IPS-NIHi11 (cell line): ENCODE results near the gene TBC1D21.

Experiments used
- DNase-seq: peaks from one replicate; pipeline ENCODE4 v3.0.0; 2012; ENCODE audit warnings: mixed read lengths, low spot score

TBC1D21 gene

DNA sequence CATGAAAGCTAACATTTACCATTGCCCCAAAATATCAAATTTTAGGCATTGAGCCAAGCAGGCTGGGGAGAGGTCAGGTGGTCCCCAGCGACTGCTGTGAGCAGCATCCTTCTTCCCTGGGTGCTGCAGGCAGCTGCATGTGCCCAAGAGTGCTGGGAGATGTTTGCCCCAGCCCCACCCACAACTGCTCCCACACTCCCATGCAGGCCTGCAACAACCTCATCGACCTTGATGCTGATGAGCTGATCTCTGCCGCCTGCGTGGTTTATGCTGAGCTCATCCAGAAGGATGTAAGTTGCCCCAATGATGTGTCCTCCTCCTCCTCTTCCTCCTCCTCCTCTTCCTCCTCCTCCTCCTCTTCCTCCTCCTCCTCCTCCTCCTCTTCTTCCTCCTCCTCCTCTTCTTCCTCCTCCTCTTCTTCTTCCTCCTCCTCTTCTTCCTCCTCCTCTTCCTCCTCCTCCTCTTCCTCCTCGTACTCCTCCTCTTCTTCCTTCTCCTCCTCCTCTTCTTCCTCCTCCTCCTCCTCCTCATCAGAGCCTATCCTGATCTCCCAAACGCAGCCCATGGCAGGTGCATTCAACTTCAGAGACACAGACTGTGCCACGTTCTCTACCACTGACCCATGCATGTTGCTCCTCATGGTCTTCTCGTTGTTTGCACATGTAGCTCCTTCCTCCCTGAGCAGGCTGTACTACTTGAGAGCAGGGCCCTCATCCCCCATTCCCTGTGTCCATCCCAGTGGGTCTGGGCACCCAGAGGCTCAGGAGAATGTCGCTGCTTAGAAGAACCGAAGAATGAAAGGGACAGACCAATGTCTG is 15.1 kb downstream of the TBC1D21 start:
- no peak for DNase-seq

GRCh38 chr15:73889053-73889761 is 15.8 kb downstream of the TBC1D21 start:
- DNase-seq = no peak

DNA sequence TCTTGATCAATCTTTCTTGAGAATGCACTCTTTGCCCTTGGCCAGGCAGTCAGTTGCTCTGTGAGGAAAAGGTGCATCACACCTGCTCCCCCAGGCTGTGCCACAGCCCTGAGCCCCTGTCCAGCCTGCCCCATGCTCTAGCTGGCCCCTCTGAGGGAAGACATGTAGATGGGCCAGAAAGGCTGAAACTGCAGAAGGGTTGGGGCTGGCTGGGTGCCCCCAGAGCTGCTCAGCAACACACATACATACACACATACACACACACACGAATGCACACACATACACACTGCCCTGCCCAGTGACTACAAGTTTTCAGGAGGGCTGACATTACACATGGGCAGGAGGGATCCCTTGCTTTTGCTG is 16.4 kb downstream of the TBC1D21 start:
- no peak for DNase-seq

DNA sequence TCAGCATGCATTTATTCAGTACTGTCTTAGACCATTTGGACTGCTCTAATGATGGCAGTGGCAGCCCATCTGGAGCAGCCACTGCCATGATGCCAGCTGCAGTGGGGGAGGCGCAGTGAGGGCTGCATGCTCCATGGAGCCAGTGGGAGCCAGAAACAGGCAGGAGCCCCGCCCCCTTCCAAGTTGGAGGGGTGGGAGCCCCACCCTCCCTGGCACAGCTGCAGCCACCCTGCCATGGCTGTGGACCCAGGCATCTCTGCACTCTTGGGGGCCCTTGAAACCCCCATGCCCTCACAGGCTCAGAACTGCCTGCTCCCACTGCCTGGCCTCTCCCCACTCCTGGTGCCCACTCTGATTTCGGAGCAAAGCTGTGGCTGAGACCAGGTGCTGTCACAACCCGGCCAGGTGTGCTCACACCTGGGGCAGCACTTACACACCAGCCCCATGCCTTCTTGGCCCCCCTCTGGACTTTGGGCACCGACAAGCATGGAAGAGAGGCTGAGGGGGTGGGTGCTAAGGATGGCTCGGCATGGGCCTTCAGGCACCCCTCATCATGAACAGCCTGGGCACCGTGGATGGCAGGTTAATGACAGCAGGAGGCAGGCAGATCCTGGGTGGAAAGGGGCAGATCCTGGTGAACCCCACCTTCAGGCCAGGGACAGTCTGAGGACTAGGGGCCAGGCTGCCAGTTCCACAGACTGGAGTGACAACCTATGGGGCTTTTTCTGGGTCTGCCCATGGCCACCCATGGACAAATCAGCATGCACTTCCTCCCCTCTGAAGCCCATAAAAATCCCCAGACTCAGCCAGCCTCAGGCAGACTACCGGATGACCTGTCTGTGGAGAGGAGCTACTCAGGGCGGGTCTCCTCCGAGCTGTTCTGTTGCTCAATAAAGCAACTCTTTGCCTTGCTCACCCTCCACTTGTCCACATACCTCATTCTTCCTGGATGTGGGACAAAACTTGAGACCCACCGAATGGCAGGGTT is 18.3 kb downstream of the TBC1D21 start:
- DNase-seq = no peak

- DNase-seq = no peak
Measured at GRCh38 chr15:73892446-73893226, 19.3 kb downstream of the TBC1D21 start.

DNA sequence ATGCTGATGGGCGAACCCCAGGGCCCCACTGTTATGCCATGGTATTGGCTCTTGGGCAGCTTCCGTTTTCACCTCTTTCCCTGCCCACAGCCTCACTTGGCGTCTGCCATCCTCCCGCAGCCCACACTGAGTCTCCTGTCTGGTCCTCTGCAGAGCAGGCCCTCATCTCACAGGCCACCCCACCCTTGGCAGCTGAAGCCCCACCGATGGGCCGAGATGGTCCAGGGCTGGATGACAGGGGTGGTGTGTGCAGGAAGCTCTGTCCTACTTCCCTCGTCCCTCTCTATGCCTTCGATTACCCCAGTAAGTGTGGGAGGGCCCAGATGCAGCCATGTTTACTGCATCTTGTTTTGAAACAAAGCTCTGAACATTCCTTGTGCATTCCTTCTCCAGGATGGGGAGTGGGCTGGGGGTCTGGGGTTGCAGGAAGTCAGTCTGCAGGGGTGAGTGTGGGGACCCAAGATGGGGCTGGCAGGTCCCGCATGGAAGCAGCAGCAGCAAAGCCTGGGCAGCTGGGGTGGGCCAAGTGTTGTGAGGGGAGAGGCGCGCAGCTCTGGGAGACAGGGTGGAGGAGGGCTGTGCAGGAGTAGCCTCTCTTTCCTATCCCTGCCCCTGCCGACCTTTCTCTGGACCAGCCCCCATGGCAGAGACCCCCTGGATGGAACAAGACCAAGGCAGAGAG is 20.9 kb downstream of the TBC1D21 start:
- no peak for DNase-seq

GRCh38 chr15:73897441-73898261 is 24.3 kb downstream of the TBC1D21 start:
- DNase-seq = peak; percentile 96

DNA sequence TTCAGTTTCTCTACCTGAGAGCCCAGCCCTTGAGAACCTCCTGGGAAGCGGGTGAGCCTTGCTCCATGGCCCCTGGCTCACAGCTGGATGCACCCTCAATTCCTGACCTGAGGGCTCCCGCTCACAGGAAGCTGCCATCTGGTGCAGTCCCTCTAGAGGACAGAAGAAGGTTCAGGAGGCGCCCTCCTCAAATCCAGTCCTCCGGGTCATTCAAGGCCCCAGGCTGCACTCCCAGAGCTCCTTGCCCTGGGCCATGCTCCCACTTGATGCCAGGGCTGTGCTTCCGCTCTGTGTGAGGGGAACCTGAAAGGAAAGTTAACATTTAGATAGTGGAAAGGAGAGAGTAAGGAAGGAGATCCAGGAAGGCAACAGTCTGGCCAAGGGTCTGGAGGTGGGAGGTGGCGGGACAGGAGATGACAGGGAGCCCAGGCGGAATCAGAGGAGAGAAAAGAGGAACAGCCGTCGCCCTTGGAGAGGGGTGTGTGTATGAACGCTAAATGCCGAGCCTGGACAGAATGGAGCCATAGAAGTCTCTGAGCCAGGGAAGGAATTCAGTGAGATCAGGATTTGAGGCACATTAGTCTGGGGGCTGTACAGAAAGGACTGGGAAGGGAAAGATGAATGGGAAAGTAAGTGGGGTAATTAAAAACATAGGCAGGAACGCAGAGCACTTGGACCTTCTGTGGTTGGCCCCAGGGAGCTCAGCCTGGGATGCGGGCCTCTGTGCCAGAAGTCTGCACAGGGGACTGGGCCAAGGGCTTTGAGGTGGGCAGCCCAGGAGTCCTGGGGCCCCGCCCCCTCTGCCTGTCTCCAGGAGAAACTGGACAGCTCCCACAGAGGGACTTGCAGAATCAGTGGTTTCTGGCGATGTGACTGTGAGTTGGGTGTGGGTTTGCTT is 26.1 kb downstream of the TBC1D21 start:
- DNase-seq = no peak

- no peak for DNase-seq
Measured at GRCh38 chr15:73900095-73900712, 26.8 kb downstream of the TBC1D21 start.

DNA sequence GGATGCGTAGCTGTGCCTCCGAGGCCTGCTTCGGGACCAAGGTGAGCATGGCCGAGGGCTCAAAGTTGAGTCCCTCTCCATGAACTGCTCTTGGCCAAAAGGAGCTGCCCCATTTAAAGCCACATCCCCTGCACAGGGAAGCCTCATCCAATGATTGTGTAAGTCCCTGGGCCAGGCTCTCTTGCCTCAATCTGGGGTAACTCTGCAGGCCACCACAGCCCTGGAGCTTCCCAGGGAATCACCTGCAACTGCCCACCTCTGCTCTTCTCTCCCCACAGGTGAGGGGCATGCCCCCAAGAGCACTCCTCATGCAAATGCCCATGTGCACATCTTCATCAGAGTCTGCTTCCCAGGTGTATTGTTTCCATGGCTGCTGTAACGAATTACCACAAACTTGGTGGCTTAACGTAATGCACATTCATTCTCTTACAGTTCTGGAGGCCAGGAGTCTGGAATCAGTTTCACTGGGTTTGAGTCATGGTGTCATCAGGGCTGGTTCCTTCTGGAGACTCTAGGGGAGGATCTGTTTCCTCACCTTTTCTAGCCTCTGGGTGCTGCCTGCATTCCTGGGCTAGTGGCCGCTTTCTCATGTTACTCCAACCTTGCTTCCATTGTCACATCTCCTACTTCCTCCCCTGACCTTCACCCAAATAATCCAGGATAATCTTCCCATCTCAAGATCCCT is 27.9 kb downstream of the TBC1D21 start:
- DNase-seq = no peak

- no peak for DNase-seq
Measured at GRCh38 chr15:73902121-73903020, 29.0 kb downstream of the TBC1D21 start.

GRCh38 chr15:73904026-73904815 is 30.9 kb downstream of the TBC1D21 start:
- DNase-seq = no peak

DNA sequence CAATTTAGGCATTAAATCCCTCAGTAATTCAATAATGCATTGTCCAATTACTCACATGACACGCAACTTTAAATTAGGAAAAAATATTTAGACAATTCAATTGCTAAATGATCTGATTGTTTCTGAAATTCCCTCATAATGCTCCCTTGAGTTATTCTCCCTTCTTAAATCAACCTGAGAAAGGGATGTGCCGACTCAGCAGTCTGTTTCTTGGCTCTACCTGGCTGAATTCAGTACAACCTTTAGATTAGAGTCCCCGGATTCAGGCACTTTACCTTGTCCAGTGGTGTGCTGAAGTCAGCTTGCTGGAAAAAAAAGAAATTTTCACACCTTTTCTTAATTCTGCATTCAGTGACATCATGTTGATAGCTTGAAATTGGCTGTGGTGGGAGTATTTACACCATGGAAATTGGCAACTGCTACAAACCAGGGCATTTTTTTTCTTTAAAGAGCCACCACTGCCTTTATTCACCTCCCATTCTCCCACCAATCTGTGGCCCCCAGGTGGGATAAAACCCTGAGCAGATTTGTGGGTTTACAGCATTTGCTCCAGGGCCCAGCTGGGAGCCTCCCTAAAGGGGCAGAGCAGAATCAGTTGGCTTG is 32.0 kb downstream of the TBC1D21 start:
- no peak for DNase-seq

DNA sequence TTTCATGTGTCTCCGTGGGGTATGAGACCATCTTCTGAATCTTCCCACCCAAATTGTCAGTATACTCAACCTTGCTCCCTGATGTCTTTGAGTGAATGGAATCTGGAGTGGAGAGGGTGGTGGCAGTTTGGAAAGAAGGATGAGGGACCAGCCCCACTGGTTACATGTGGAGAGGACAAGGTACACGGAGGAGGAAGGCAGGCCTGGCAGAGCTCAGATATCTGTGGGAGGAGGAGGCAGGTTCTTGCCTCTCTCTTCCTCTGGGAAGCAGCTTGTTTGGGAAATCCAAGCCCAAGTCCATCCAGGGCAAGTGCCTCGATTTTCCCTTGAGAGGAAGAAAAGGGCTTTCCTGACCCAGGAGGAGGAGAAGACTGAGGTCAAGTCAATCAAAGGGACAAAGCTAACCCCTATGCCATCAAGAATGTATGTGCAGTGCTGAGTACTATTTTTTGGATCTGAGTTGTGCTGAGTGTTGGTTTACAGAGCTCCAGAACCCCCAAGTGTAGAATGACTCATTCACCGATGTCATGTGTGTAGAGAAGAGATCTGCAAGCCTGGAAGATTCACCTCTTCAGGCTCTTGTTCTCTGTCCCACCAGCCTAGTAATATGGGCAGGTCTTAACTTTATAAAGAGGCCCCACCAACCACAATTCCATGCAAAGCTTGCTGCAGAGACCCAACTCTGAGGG is 33.1 kb downstream of the TBC1D21 start:
- no peak for DNase-seq

DNA sequence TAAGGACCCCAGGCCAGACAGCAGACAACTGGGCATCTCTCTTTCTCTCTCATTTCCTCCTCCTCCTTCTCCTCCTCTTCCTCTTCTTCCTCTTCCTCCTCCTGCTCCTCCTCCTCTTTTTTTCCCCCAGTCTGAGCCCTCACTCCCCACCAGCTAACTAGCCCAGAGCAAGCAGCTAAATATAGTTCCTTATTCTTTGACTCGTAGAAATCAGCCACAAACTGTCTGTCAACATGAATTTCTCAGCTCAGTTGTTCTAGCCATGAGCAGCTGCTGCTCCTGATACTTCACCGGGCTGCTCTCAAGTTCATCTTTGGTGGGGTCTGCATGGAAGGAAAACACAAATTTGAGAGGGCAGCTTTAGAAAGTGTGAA is 33.7 kb downstream of the TBC1D21 start:
- DNase-seq = no peak
